Measurements from ENCODE around the gene PTK6.

DNA sequence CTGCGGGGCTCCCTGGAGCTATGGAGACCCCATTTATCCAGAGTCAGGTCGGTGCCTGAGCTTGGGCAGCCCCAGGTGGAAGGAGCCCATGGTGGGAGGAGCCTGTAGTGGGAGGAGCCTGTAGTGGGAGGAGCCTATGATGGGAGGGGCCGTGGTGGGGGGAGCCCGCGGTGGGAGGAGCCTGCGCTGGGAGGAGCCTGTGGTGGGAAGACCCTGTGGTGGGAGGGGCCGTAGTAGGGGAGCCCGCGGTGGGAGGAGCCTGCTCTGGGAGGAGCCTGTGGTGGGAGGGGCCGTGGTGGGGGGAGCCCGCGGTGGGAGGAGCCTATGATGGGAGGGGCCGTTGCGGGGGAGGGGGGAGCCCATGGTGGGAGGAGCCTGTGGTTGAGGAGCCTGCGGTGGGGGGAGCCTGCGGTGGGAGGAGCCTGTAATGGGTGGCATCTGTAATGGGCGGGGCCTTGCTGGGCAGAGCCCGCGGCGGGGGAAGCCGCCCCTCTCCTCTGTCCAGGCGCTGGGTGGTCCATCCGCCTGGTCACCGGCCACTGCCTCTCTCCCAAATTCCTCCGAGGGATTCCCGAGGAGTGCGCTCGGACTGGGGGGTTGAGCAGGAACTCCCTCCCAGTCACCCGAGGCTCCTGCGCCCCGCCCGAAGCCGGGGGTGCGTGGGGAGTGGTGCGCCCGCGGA is 16.2 kb upstream of the PTK6 start:
- TF ChIP-seq ISL1 (CRISPR knock-in tag; IDR thresholded peaks at IDR 0.05), result no peak
- TF ChIP-seq SNAI2 (CRISPR knock-in tag; IDR thresholded peaks at IDR 0.05), result no peak
- TF ChIP-seq, protein P1, sequence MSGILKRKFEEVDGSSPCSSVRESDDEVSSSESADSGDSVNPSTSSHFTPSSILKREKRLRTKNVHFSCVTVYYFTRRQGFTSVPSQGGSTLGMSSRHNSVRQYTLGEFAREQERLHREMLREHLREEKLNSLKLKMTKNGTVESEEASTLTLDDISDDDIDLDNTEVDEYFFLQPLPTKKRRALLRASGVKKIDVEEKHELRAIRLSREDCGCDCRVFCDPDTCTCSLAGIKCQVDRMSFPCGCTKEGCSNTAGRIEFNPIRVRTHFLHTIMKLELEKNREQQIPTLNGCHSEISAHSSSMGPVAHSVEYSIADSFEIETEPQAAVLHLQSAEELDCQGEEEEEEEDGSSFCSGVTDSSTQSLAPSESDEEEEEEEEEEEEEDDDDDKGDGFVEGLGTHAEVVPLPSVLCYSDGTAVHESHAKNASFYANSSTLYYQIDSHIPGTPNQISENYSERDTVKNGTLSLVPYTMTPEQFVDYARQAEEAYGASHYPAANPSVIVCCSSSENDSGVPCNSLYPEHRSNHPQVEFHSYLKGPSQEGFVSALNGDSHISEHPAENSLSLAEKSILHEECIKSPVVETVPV (CRISPR knock-in tag; IDR thresholded peaks at IDR 0.05), result no peak
- no peak for TF ChIP-seq ESRRG (CRISPR knock-in tag; IDR thresholded peaks at IDR 0.05)
- TF ChIP-seq, protein P2, sequence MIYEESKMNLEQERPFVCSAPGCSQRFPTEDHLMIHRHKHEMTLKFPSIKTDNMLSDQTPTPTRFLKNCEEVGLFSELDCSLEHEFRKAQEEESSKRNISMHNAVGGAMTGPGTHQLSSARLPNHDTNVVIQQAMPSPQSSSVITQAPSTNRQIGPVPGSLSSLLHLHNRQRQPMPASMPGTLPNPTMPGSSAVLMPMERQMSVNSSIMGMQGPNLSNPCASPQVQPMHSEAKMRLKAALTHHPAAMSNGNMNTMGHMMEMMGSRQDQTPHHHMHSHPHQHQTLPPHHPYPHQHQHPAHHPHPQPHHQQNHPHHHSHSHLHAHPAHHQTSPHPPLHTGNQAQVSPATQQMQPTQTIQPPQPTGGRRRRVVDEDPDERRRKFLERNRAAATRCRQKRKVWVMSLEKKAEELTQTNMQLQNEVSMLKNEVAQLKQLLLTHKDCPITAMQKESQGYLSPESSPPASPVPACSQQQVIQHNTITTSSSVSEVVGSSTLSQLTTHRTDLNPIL (CRISPR knock-in tag; IDR thresholded peaks at IDR 0.05; ENCODE audit: low read depth), result no peak
- TF ChIP-seq, protein P3, sequence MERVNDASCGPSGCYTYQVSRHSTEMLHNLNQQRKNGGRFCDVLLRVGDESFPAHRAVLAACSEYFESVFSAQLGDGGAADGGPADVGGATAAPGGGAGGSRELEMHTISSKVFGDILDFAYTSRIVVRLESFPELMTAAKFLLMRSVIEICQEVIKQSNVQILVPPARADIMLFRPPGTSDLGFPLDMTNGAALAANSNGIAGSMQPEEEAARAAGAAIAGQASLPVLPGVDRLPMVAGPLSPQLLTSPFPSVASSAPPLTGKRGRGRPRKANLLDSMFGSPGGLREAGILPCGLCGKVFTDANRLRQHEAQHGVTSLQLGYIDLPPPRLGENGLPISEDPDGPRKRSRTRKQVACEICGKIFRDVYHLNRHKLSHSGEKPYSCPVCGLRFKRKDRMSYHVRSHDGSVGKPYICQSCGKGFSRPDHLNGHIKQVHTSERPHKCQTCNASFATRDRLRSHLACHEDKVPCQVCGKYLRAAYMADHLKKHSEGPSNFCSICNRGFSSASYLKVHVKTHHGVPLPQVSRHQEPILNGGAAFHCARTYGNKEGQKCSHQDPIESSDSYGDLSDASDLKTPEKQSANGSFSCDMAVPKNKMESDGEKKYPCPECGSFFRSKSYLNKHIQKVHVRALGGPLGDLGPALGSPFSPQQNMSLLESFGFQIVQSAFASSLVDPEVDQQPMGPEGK (CRISPR knock-in tag; IDR thresholded peaks at IDR 0.05; ENCODE audit: borderline replicate concordance), result no peak
- no peak for TF ChIP-seq ARNTL (CRISPR knock-in tag; IDR thresholded peaks at IDR 0.05; ENCODE audit: borderline replicate concordance, low read depth)
- TF ChIP-seq RARB (CRISPR knock-in tag; IDR thresholded peaks at IDR 0.05), result no peak
- no peak for TF ChIP-seq PPARA (CRISPR knock-in tag; IDR thresholded peaks at IDR 0.05; ENCODE audit: borderline replicate concordance)
- no peak for TF ChIP-seq ZNF8 (CRISPR knock-in tag; IDR thresholded peaks at IDR 0.05)
